ENCODE data around the gene CLSTN2.

Gene CLSTN2

DNA sequence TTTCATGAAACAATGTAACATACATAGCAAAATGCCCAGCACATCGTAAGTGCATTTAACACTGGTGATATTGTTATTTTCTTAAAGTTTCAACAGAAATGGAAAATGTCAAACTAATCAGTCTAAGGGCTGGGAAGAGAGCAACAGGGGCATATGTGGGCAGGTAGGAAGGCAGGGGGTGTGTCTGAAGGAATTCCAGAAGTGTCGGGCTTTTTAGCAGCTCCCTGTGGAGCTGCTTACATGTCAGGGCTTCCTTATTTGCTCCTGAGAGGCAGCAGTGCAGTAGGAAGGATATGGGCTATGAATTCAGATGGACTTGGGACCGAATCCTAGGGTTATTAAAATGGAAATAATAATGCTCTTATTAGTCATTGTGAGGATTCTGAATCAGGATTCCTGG lies 311.6 kb downstream of the CLSTN2 start:
- no peak for DNase-seq

DNA sequence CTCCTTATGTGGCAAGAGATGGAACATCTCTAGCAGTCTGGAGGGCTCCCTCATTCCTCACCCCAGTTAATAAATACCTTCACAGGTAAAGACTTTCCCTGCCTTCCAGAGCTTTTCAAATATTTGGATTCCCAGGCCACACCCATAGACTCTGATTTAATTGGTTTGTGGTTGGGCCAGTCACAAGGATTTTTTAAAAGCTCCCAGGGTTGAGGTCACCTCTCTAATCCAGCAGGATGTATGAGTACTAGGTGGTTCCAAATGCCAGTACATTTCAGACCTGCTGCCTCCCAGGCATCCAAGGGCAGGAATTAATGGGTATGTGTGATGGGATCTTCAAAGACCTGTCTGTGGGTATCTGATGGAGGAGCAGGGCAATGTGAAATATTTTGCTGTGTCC lies 312.8 kb downstream of the CLSTN2 start:
- DNase-seq = no peak

DNA sequence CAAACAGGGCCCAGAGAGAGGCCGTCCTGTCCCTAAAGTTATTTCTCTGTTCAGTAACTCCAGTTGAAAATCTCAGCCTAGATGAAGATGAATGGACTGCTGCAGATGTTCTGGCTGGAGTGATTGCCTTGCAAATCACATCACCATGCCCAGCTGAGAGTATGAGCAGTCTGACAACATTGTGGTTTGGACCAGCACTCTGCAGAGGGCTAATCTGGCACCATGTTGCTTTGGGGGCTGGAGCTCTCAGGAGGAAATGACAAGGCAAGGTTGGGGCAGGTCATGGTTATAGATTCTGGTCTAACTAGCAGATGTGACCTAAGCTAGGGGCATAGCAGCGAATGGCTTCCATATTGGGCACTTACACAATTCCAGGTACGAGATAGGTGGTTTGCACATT lies 314.2 kb downstream of the CLSTN2 start:
- DNase-seq = no peak

DNA sequence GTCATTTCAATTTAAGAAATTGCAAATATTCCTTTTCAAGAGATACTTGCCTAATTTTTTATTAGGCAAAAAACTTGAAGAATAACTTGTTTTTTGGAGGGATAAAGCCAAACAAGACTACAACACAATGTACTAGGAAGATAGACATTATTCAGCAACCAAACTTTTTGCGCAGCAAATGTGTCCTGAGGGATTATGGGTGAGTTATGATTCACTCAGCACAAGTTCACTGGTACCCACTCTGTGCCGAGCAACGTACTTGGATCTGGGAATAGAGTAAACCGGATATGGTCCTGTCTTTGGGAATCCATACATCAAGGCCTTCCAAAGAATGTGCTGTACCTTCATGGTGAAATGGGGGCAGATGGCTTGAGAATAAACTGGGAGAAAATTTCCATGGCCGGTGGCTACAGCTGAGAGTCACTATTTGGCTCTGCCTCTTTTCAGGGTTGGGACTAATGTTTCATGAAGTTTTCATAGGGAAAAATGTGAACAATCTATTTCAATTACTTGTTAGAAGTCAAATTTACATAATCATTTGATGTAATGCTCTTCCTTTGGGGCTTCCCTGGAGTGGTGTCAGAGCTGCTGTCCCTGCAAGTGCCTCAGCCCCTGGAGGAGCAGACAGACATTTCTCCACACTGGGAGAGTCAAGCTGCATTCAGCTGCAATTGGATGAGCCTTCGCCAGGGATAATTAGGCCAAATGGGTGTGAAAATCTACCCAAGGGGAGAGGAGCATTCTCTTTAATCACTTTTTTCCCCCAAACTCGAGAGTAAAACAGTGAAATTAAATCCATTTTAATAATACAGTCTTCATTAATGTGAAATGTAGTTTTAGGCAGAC lies 315.2 kb downstream of the CLSTN2 start:
- no peak for DNase-seq

DNA sequence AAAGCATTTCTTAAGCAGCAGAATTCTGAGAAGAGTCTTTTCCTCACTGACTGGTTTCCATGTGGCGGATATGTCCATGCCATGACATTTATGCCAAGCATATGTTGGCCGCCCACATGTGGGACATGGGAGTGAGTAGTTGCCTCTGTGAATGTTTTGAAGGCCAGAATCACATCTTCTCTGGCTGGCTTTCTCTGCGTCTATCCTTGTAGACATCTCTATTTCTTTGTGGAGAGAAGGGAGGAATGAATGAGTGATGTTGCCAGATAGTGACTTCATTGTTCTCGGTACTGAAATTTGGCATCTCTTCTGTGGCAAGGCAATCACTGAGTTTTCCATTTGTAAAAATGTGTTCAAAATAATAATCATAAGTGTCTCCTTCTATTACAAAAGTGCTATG lies 316.0 kb downstream of the CLSTN2 start:
- no peak for DNase-seq

DNA sequence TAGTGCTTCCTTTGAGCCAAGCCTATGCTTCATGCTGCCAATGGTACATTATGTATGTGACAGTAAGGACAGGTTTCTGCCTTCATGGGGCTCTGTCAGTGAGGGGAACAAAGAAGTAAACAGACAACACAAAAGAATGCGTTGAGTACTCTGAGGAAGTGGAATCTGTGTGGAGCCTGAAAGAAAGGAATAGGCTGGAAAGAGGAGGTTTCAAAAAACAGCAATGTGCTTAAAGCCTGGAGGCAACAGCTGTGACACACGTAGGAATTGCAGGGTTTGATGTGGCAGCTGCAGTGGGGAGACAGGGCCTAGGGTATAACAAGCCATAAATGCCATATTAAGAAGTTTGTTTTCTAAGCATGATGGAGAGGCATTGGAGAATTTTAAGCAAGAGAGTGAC lies 316.7 kb downstream of the CLSTN2 start:
- DNase-seq = no peak

DNA sequence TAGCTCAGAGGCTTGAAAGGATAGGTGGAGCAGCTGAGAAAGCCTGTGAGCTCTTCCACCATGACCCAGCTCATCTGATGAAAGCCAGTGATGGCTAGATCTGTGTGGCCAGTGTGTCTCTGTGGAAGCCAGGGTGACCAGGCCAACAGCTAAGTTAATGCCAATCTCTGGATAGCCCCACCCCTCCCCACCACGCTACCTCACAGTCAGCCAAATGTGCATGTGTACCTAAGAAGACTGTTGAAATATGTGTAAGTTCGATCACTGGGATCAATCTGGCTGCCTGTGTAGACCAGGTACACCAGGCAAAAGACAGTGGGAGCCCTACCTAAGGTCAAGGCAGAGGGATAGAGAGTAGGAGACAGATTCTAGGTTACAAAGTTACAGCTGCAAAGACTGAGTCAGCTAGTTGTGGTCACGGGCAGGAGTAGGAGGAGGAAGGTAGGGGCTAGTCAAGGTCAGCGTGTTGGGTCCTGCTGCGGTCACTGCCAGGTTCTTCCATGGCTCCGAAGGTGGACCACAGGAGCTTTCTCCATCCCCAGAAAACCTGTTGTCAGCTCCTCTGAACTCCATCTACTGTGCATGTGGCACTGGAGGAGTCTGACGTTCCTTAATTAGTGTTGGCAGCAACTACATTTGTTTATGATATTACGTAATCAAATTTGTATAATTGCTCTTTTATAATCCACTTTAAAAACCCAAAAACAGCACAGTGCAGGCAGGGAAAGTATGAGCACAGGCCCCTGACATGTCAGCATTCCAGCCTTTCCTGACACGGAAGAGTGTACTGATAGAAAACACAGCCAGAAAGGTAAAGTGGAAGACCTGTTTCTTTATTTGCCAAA lies 318.0 kb downstream of the CLSTN2 start:
- DNase-seq = no peak

DNA sequence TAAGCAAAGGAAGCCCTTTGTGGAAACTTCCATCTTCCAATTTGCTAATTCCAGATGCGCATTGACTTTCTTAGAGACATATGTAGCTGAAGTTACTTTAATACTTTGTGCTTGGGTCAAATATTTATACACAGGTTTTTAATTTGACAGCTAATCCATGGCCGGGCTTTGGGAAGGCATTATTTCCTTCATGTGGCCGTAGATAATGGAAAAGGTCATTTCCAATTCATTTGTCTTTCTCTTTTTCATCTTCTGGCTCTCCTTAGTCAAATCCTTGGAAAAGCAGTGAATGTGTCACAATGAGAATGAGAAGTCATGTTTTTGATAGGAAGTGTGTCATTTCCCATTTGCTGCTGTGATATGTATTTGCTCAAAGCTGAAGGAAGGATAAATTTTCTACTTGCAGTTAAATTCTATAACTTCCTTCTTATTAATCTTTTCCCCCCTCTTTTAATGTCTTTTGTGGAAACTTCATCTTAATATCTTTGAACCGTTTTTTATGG lies 323.3 kb downstream of the CLSTN2 start:
- no peak for DNase-seq

DNA sequence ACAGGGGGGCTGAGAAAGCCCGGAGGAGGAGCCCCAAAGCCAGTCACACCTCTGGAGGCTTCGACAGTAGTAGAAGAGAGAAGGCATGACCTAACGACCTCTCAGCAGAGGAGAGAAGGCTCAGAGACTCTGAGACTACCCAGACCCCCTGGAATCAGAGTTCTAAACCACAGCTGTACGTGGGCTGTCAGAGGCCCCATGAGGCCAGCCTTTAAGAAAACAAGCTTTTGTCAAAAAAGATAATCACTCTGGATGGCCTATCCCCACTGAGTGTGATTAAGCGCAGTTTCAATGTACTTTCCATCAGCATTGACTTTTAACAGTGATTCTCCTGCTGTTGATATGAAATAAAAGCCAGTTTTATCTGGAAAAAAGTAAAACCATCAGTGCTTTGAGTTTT lies 330.3 kb downstream of the CLSTN2 start:
- no peak for DNase-seq

DNA sequence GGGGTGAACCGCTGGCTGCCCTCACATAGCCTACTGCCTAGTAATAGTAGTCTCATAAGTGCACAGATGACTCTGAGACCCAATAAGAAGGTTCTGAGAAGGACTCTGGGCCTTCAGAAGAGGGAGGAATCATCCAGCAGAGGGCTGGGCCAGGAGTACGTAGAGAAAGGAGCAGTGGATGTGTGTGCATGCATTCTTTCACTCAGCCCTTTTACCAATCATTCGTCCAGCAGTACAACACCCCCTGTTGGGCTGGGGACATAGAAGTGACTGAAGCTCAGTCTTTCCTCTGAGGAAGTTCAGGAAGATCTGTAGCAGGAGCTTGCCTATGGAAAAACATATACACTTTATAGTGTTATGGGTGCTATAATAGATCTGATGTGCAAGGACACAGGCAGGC lies 333.1 kb downstream of the CLSTN2 start:
- no peak for DNase-seq

DNA sequence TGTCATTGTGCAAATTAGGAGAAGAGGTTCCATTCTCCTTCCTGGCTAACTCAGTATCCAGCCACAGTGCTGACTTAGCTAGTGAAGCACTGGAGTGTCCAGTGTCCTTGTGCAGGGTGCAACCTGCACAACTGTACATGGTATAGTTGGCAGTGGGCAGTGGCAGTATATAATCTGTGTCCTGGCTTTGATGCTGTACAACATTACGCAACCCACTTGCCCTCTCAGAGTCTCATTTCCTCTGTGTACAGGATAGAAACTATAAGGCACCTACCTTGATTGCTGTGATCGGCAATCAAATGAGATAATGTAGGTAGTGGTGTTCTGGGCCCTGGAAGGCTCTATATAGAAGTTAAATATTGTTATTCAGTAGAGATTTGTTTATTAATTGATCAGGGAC lies 333.6 kb downstream of the CLSTN2 start:
- DNase-seq = no peak

DNA sequence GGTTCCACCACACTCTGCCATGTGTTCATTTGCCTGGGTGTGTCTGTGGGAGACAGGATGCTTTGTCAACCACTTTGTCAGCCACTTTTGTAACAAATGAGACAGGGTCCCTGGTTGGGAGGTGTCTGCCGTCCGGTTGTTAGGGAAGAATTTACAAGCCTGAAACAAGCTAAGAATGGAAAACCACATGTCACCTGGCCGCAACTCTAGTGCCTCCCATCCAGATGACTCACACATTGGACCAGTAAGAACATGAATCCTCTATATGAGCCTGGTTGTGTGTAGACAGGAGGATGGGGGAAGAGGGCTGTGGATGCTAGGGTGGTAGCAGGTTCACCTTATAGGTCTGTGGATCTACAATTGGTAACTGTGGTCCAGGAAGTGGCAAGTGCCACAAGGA lies 335.3 kb downstream of the CLSTN2 start:
- DNase-seq = no peak

DNA sequence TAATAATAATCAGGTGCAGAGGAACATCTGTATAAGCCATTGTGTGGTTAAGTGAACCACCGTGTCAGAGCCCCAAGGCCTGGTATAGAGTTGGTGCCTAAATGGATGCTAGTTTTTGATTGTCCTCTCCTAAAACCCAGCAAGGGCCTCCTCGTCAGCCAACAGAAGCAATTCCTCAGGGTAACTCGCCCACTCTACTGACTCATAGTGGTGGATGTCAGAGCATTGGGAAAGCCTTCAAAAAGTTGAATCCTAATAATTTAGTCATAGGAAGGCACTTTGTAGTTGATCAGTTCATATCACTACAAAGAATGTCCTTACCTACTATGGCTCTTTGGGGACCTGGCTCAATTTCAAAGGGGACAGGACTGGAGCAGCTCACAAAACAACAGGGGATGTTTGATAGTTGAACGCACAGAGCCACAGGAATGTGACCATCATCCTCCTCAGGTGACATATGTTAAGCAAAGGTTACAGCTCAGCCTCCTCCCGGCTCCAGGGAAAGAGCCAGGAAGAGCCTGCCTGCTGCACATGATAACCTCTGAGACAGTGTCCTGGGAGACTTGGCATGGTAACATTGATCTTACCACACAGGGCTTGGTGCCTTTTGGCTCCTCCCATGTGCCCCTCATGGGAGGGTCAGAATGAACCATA lies 338.7 kb downstream of the CLSTN2 start:
- no peak for DNase-seq

DNA sequence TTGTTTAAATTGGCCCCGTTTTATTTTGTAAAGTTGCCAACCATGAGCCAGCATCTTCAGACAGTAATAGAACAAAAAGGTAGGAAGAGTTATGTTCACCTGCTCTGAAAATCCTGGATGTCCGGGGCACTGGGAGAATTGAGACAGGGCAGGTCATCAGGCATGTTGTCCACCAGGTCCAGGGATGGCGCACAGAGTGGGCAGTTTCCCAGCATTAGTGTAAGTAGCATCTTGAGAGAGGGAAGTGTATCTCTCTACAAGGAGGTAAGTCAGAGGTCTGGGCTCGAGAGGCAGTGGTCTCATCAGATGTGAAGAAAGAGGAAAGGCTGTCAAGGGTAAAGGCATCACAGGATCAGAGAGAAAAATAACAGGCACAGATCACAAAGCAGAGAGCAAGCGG lies 339.4 kb downstream of the CLSTN2 start:
- DNase-seq = no peak

DNA sequence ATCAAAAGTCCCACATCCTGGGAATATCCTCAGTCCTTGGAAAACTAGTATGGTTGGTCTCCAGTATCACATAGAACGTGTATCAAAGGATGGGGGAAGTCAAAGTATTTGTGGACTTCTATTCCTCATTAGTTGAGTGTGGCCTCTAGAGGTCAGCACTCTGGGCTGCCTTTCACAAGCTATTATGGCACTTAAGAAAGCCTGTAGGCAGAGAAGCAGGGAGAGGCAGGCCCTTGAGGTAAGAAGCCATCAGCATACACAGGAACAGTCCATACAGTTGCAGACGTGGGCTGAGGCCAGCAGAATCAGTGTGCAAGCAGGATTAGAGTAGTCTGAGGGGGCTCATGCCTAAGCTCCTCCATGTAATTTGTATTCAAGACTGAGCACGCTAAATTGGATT lies 341.7 kb downstream of the CLSTN2 start:
- DNase-seq = no peak

DNA sequence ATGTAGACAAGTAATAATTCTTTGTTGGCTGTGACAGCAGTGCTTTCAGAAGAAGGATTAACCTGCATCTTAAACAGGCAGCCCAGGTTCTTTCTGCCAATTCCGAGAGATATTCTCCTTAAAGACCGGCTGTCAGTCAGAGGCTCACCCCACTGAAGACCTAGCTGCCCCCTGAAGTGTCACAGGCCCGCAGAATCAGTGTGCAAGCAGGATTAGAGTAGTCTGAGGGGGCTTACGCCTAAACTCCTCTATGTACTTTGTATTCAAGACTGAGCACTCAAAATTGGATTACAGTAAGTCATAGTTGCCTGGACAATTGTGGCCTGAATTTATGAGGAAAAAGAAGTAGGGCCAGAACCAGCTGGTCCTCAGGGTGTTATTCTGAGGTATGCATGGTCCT lies 342.9 kb downstream of the CLSTN2 start:
- no peak for DNase-seq

DNA sequence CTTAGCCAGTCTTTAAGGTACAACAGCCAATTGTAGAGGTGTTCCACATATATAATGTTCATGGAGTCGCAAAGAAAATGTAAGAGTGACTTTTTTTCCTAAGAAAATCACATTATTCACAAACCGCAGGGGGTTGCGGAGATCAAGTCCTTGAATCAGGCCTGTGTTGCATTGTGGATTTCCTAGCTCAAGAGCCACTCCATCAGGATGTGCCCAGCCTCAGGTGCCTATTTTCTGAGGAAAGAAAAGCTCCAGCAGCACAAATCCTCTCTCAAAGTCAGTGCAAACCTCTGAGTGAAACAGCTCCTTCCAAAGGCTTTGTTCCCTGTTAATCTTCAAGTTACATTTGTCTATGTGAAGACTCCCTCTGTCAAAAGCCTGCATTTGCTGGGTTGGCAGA lies 349.4 kb downstream of the CLSTN2 start:
- no peak for DNase-seq

DNA sequence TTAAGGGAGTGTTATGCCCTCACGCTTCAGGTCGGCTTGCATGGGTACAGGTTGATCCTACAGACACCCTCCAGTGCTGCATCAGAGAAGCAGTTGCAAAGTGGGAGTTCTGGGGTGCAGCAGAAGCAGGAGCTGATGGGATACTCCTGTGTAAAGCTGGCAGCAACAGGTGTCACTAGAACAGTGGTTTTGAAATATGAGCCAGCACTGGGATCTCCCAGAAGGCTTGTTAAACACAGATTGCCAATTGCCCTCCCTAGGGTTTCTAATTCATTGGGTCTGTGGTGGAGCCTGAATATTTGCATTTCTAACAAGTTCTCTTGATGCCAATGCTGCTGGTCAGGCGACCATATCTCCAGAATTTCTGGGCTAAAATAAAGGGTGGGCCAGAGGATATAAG lies 350.4 kb downstream of the CLSTN2 start:
- no peak for DNase-seq

DNA sequence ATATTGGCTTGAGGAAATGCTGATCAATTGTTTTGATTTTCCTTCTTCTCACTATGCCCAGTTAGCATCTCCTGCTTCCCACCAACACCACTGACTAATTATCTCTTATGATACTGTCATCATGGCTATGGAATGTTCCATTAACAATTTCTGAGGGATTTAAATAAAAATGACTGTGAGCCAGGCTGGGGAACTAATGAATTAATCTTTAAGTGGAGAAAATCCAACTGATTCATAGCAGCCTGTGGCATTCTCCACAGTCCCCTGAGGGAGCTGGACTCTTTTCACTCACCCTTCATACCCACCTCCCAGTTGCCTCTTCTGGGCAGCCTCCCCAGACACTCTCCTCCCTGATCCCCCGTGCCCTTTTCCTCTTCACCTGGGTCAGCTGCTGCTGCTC lies 353.6 kb downstream of the CLSTN2 start:
- DNase-seq = no peak

DNA sequence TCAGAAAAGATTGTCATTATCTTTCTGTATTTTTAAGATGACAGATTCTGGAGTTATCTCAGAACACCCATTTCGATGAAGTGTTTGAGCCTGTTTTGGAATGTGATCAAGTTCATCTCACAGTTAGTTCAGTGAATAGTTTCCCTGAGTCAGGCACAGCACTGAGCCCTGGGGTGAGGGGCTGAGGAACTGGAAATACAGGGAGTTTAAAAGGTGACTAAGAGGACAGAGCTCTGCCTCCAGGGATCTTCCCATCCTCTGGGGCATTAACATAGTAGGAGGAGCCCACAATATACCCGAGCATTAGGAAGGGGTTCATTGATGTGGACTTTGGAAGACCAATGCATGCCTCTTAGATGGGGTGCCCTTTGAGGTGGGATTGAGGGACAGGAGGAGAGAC lies 355.1 kb downstream of the CLSTN2 start:
- DNase-seq = no peak

DNA sequence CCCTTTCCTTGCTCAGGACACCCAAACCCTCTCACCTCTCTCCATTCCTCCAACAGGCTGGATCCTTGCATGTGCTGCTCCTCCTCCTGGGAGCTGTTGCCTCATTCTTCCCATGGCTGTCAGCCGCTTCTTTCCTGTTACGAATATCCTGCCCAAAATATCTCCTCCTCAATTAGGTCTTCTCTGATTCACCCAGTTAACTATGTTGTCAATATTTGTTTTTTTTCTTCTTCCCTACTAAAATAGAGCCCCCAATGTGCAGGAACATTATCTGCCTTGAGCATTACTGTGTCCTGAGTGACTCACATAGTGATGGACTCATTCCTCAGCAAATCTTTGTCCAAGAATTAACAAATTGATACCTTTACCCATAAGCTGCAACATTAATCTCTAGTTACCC lies 357.2 kb downstream of the CLSTN2 start:
- no peak for DNase-seq

DNA sequence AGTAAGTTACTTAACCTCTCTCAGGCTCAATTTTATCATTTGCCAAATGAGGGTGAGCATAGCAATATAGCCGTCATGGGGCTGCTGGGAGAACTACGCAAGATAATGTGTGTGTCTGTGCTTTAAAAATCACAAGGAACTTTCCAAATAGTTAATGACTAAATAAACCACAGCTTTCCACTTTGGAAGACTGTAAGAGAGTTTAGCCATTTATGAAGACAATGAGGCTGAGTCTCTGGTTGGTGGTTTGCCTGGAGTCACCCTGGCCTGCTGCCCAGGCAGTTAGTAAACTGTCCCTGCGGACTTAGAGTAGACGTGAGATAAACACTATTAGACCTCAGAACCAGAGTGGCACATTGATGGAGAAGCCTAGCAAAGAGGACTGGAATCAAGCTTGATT lies 357.7 kb downstream of the CLSTN2 start:
- DNase-seq = no peak

DNA sequence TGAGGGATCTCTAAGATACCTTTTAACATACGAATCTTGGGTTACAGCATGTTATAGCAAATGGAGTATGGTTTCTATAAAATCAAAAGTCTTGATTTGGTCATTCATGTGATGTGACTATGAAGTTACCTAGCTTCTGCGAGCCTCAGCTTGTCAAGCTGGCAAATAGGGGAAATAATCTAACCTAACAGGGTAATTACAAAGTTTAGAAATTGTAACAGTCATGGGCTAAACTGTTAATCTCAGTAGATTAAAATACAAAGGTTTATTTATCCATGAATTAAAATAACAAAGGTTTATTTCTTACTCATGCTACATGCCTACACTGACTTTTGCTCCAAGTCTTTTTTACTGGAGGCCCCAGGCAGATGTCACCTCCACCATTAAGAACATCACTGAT lies 359.1 kb downstream of the CLSTN2 start:
- no peak for DNase-seq

All from 8988T (cell line).